H1 (cell line): Measurements from ENCODE around the gene RAD51B.

Experiments used
- EGR1 ChIP-seq: IDR thresholded peaks from 2 replicates; pipeline ENCODE4 v1.6.1; 2011; ENCODE audit warnings: low read depth, low read length, borderline replicate concordance
- EP300 ChIP-seq, 2 experiments: IDR thresholded peaks; 1 replicate in 1 of 2; 2 replicates in 1 of 2; pipeline ENCODE4 v1.6.1; 2011 to 2012; ENCODE audit warnings: low read depth in 2 of 2, low read length in 2 of 2, mild to moderate bottlenecking in 2 of 2, borderline replicate concordance in 1 of 2, inconsistent platforms in 1 of 2, moderate library complexity in 1 of 2
- EZH2 ChIP-seq: fragments of 200-600 bp; sonication (generic); IDR thresholded peaks from 2 replicates; pipeline ENCODE4 v1.7.1; 2012; ENCODE audit warnings: low read depth, mild to moderate bottlenecking, moderate library complexity, low read length, inconsistent platforms; ENCODE audit not compliant: severe bottlenecking
- TF ChIP-seq, protein P1 (sequence below), 3 experiments: IDR thresholded peaks; 1 replicate in 2 of 3; 2 replicates in 1 of 3; pipeline versions ENCODE4 v1.5.1 to v1.6.1; 2011; ENCODE audit warnings: low read length in 3 of 3, mild to moderate bottlenecking in 3 of 3, inconsistent platforms in 2 of 3, low read depth in 1 of 3, moderate library complexity in 1 of 3; ENCODE audit not compliant: insufficient read depth in 1 of 3; ENCODE audit errors: control extremely low read depth in 1 of 3

GRCh38 chr14:68337279-68337678, 517.7 kb downstream of the RAD51B start:
- TF ChIP-seq EZH2 = no peak
- TF ChIP-seq EP300 (IDR thresholded peaks at IDR 0.05; ENCODE audit: borderline replicate concordance in 1 of 2, low read depth in 2 of 2, low read length in 2 of 2) = no peak
- no peak for TF ChIP-seq EGR1
- TF ChIP-seq, protein P1, sequence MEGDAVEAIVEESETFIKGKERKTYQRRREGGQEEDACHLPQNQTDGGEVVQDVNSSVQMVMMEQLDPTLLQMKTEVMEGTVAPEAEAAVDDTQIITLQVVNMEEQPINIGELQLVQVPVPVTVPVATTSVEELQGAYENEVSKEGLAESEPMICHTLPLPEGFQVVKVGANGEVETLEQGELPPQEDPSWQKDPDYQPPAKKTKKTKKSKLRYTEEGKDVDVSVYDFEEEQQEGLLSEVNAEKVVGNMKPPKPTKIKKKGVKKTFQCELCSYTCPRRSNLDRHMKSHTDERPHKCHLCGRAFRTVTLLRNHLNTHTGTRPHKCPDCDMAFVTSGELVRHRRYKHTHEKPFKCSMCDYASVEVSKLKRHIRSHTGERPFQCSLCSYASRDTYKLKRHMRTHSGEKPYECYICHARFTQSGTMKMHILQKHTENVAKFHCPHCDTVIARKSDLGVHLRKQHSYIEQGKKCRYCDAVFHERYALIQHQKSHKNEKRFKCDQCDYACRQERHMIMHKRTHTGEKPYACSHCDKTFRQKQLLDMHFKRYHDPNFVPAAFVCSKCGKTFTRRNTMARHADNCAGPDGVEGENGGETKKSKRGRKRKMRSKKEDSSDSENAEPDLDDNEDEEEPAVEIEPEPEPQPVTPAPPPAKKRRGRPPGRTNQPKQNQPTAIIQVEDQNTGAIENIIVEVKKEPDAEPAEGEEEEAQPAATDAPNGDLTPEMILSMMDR (IDR thresholded peaks at IDR 0.05; ENCODE audit: control extremely low read depth in 1 of 3, insufficient read depth in 1 of 3, low read depth in 1 of 3, low read length in 3 of 3) = no peak
